Activated CD8-positive, alpha-beta T cell treated with anti-CD3 and anti-CD28 coated beads, Interleukin-2, amount 10 ng/mL, durations not matched to agents 7 days and 5 days (primary cell): Measurements from ENCODE around the gene GABPB2. TPM values are rescaled to one million over a fixed set of nuclear protein-coding genes. Genes with fewer than 3 reads are reported as not detected.

Experiments
- ATAC-seq: fragments of 150-1000 bp; cut with Tn5 transposase; one replicate; pipeline ENCODE4 v1.10.0; 2021; ENCODE audit warnings: moderate library complexity
- CTCF ChIA-PET: fragments of 350-600 bp; sonication (Branson Sonifier 250); formaldehyde crosslinking; loops from one replicate; lab custom pipeline; 2021; ENCODE audit warnings: antibody characterized with exemption; lab: Charles Lee
- POLR2A ChIA-PET: fragments of 350-600 bp; sonication (Branson Sonifier 250); formaldehyde crosslinking; loops from one replicate; lab custom pipeline; 2021; ENCODE audit warnings: antibody characterized with exemption; lab: Charles Lee
- DNase-seq: peaks from one replicate; pipeline ENCODE4 v3.0.0-alpha.2; 2020
- H3K27ac Mint-ChIP-seq: one replicate; pipeline ENCODE4 v1.8.0; 2021; ENCODE audit warnings: mild to moderate bottlenecking, mixed read lengths
- H3K27me3 Mint-ChIP-seq: one replicate; pipeline ENCODE4 v1.8.0; 2021; ENCODE audit warnings: low read depth, mixed read lengths
- H3K36me3 Mint-ChIP-seq: one replicate; pipeline ENCODE4 v1.8.0; 2021; ENCODE audit warnings: low read depth, mixed read lengths
- H3K4me1 Mint-ChIP-seq: one replicate; pipeline ENCODE4 v1.8.0; 2021; ENCODE audit warnings: low read depth, mixed read lengths
- H3K4me3 Mint-ChIP-seq: one replicate; pipeline ENCODE4 v1.8.0; 2021; ENCODE audit warnings: mild to moderate bottlenecking, mixed read lengths
- H3K9me3 Mint-ChIP-seq: one replicate; pipeline ENCODE4 v1.8.0; 2022; ENCODE audit warnings: mixed read lengths; ENCODE audit not compliant: insufficient read depth
- total RNA-seq, 2 experiments: library from RNA; stranded (reverse); gene quantifications; one replicate each; pipeline ENCODE4 v1.2.3, GENCODE V29; 2021

GABPB2 gene
- total RNA-seq, 2 experiments from 2014 or later = 32.7 to 34.4 TPM

DNA sequence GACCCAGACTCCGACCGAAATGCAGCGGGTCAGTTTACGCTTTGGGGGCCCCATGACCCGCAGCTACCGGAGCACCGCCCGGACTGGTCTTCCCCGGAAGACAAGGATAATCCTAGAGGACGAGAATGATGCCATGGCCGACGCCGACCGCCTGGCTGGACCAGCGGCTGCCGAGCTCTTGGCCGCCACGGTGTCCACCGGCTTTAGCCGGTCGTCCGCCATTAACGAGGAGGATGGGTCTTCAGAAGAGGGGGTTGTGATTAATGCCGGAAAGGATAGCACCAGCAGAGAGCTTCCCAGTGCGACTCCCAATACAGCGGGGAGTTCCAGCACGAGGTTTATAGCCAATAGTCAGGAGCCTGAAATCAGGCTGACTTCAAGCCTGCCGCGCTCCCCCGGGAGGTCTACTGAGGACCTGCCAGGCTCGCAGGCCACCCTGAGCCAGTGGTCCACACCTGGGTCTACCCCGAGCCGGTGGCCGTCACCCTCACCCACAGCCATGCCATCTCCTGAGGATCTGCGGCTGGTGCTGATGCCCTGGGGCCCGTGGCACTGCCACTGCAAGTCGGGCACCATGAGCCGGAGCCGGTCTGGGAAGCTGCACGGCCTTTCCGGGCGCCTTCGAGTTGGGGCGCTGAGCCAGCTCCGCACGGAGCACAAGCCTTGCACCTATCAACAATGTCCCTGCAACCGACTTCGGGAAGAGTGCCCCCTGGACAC, 22.5 kb upstream of the GABPB2 start:
- POLR2A ChIA-PET = interaction anchor here (1.0 to 4.0 kb wide), 7 partner anchors 10 to 299 kb away, joined by 3 to 32 read pairs (median 4); partner anchors contain the start of genes CDC42SE1, MINDY1, MLLT11 and RFX5
- H3K4me1 Mint-ChIP-seq = peaks cover 48% of the 10 kb centered on the region

DNA sequence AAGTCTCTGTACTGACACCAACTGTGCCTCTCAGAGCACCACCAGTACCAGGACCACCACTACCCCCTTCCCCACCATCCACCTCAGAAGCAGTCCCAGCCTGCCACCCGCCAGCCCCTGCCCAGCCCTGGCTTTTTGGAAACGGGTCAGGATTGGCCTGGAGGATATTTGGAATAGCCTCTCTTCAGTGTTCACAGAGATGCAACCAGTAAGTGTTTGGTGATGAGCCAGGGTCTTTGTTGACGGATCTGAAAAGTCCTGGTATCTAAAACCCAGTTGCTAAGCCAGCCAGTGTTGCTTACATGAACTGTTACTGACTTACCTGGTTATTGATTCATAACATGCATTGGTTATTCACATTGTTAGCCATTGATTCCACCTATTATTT, 21.9 kb upstream of the GABPB2 start:
- ATAC-seq = no peak
- ChIA-PET POLR2A (interaction anchor here (1.0 to 4.0 kb wide), 4 partner anchors 10 to 233 kb away, joined by 3 to 32 read pairs (median 4); partner anchors contain the start of genes CDC42SE1 and MLLT11), CTCF (interaction anchor here (0.7 to 7.8 kb wide), 12 partner anchors 11 to 93 kb away, joined by 3 to 77 read pairs (median 5); partner anchors contain the start of genes CDC42SE1, MINDY1 and MLLT11)
- peak overlapping the region; percentile 89 for H3K4me3 Mint-ChIP-seq
- H3K4me1 Mint-ChIP-seq = peaks cover 43% of the 10 kb centered on the region
- no peaks in the 10 kb centered on the region for H3K27me3 Mint-ChIP-seq
- no peak for DNase-seq
- peaks cover 39% of the 10 kb centered on the region for H3K36me3 Mint-ChIP-seq
- no peaks in the 10 kb centered on the region for H3K9me3 Mint-ChIP-seq
- H3K27ac Mint-ChIP-seq = peak overlapping the region; percentile 90

More for the DNA sequence above, 22.5 kb upstream of the GABPB2 start:
- H3K36me3 Mint-ChIP-seq = peaks cover 34% of the 10 kb centered on the region
- peak; percentile 78 for DNase-seq
- ATAC-seq = peak; percentile 80
- no peaks in the 10 kb centered on the region for H3K27me3 Mint-ChIP-seq
- H3K9me3 Mint-ChIP-seq = no peaks in the 10 kb centered on the region
- CTCF ChIA-PET = interaction anchor here (0.7 to 7.8 kb wide), 16 partner anchors 12 to 204 kb away, joined by 3 to 77 read pairs (median 5); partner anchors contain the start of genes ANXA9, CDC42SE1, MINDY1 and MLLT11
- H3K4me3 Mint-ChIP-seq = peak overlapping the region; percentile 89
- peak overlapping the region; percentile 90 for H3K27ac Mint-ChIP-seq

DNA sequence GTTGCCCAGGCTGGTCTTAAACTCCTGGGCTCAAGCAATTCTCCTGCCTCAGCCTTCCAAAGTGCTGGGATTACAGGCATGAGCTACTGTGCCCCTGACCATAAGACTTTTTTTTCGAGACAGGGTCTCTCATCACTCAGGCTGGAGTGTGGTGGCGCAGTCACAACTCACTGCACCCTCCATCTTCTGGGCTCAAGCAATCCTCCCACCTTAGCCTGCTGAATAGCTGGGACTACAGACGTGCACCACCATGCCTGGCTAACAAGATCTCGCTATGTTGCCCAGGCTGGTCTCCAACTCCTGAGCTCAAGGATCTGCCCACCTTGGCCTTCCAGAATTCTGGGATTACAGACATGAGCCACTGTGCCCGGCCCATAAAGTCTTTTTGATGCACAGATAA, 21.1 kb upstream of the GABPB2 start:
- Mint-ChIP-seq H3K27me3 (no peaks in the 10 kb centered on the region), H3K4me1 (peaks cover 46% of the 10 kb centered on the region), H3K9me3 (no peaks in the 10 kb centered on the region), H3K4me3 (no peak overlapping the region), H3K27ac (no peak overlapping the region), H3K36me3 (peaks cover 47% of the 10 kb centered on the region)
- ATAC-seq = no peak
- no peak for DNase-seq
- ChIA-PET CTCF (interaction anchor here (1.2 to 7.8 kb wide), 3 partner anchors 11 to 106 kb away, joined by 3 to 77 read pairs (median 60); partner anchors contain the start of genes CDC42SE1 and MLLT11), POLR2A (interaction anchor here (0.7 to 1.1 kb wide), 7 partner anchors 8 to 149 kb away, joined by 3 read pairs; partner anchors contain the start of genes CDC42SE1, GABPB2, PIP5K1A and VPS72)

GRCh38 chr1:151050051-151050688, 20.4 kb upstream of the GABPB2 start:
- Mint-ChIP-seq H3K27me3 (no peaks in the 10 kb centered on the region), H3K4me1 (peaks cover 53% of the 10 kb centered on the region), H3K4me3 (no peak overlapping the region), H3K27ac (peak overlapping the region; percentile 22), H3K36me3 (peaks cover 54% of the 10 kb centered on the region), H3K9me3 (no peaks in the 10 kb centered on the region)
- no peak for ATAC-seq
- CTCF ChIA-PET = interaction anchor here (1.2 to 7.8 kb wide), 3 partner anchors 10 to 105 kb away, joined by 3 to 77 read pairs (median 60); partner anchors contain the start of genes CDC42SE1 and MLLT11
- POLR2A ChIA-PET = interaction anchor here (0.7 to 1.1 kb wide), 8 partner anchors 7 to 149 kb away, joined by 3 read pairs; partner anchors contain the start of genes CDC42SE1, GABPB2, PIP5K1A and VPS72
- no peak for DNase-seq

DNA sequence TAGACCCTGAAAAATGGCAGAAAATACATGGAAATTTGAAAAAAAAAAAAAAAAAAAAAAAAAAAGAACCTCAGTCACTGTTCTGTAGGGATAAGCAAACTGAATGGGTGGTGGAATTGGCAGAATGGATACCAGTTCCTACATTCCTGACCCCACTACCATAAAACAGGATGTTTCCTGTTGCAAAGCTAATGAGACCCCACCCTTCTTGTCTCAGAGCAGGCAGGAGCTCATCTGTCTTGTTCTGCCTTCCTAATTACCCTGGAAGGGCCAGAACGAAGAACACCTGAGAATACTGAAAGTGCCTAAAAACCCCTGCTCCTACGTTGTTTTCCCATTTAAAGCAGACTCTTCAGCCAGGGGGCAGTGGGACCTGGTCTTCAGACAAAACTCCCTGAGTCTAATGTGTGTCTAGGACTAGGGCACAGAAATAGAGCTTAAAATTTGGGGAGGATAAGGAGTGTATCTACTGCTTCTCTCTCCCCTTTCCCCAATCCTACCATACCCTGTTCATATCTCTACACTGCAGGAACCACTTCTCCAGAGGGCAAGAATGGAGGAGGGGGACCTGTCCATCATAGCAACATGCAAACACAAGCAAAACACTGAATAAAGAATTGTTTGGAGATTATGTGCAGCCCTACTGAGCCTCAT, 19.1 kb upstream of the GABPB2 start:
- POLR2A ChIA-PET = interaction anchor here (0.6 to 1.1 kb wide), 3 partner anchors 20 to 81 kb away, joined by 3 read pairs; partner anchors contain the start of gene GABPB2
- Mint-ChIP-seq H3K9me3 (no peaks in the 10 kb centered on the region), H3K4me3 (no peak overlapping the region), H3K27ac (peak overlapping the region; percentile 52), H3K36me3 (peaks cover 68% of the 10 kb centered on the region), H3K27me3 (no peaks in the 10 kb centered on the region), H3K4me1 (peaks cover 62% of the 10 kb centered on the region)
- CTCF ChIA-PET = interaction anchor here (1.5 to 6.4 kb wide), 3 partner anchors 9 to 55 kb away, joined by 3 to 77 read pairs (median 4); partner anchors contain the start of genes CDC42SE1 and MLLT11
- ATAC-seq = no peak
- DNase-seq = no peak

DNA sequence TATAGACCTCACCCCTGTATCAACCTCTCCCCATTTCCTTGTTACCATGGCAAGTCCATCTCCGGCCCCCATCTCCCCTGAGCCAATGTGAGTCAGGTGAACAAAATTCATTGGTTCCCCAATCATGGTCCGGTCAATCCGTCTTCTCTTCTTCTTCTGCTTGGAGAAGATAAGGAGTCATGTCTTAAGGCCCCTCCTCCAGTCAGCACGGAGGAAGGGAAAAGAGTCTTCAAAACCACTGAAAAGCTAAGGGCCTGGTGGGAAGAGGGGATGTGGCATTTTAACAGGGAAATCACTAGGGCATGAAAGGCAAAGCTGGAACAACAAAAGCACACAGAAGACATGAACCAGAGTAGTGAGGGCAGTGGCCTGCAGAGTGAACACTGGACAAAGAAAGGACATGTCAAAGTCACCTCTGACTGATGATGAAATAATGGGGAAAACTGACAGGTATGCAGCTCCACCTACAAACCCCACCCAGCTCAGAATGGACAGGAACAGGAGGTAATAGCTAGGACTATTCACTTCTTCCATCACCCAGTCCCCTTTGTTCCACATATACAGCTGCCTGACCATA, 15.5 kb upstream of the GABPB2 start:
- POLR2A ChIA-PET = interaction anchor here (0.7 to 1.6 kb wide), 3 partner anchors 16 to 74 kb away, joined by 3 to 4 read pairs (median 3); partner anchors contain the start of gene GABPB2
- no peak for ATAC-seq

DNA sequence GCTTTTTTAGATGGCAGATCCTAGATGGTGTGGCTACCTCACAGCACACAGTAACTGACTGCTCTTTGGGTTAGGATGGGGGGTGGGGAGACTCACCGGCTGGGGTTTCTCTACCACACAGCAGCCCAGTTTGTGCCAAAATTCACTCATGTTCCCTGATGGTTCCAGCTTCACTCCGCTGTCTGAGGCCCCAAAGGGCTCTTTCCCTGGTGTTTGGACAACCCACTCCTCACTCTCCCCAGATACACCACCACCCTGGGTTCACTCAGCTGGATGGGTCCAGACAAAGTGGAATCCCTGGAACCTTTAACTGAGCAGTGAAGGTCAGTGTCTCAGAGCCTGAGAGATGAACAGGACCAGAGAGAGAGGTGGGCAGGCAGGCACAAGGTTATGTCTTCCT, 15.0 kb upstream of the GABPB2 start:
- ATAC-seq = no peak
- ChIA-PET CTCF (interaction anchor here (1.0 to 4.7 kb wide), 5 partner anchors 8 to 60 kb away, joined by 4 to 20 read pairs (median 10); partner anchors contain the start of genes GABPB2 and MINDY1), POLR2A (interaction anchor here (1.0 to 1.6 kb wide), 2 partner anchors 15 to 74 kb away, joined by 3 to 4 read pairs; partner anchors contain the start of gene GABPB2)
- H3K36me3 Mint-ChIP-seq = peaks cover 86% of the 10 kb centered on the region
- H3K27me3 Mint-ChIP-seq = no peaks in the 10 kb centered on the region
- H3K4me3 Mint-ChIP-seq = peak overlapping the region; percentile 94
- peak overlapping the region; percentile 96 for H3K27ac Mint-ChIP-seq
- DNase-seq = no peak
- H3K4me1 Mint-ChIP-seq = peaks cover 48% of the 10 kb centered on the region
- H3K9me3 Mint-ChIP-seq = no peaks in the 10 kb centered on the region

More for the DNA sequence above, 15.5 kb upstream of the GABPB2 start:
- peaks cover 44% of the 10 kb centered on the region for H3K4me1 Mint-ChIP-seq
- DNase-seq = no peak
- H3K4me3 Mint-ChIP-seq = peak overlapping the region; percentile 94
- peaks cover 90% of the 10 kb centered on the region for H3K36me3 Mint-ChIP-seq
- H3K27me3 Mint-ChIP-seq = no peaks in the 10 kb centered on the region
- CTCF ChIA-PET = interaction anchor here (1.8 to 4.7 kb wide), 4 partner anchors 16 to 59 kb away, joined by 5 to 20 read pairs (median 14); partner anchors contain the start of genes GABPB2 and MINDY1
- H3K9me3 Mint-ChIP-seq = no peaks in the 10 kb centered on the region
- H3K27ac Mint-ChIP-seq = peak overlapping the region; percentile 96

DNA sequence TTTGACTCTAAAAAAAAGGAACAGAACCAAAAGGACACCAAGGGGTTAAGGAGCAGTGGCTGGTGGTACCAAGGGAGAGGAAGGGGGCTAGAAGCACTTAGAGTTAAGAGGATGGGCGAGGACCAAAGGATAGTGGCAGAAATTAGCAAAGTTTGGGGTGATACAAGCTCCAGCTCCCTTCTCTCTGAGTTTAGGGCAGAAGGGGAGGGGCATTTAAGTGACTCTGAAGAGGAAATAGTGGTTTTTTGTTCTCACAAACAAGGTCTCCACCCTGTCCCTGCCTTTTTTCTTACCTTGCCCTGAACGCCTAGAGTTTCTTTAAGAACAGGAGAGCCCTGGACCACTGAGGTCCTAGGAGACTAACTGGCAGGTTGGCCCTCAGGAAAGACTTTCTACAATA, 14.4 kb upstream of the GABPB2 start:
- Mint-ChIP-seq H3K9me3 (no peaks in the 10 kb centered on the region), H3K36me3 (peaks cover 81% of the 10 kb centered on the region), H3K4me1 (peaks cover 54% of the 10 kb centered on the region), H3K27me3 (no peaks in the 10 kb centered on the region), H3K4me3 (peak overlapping the region; percentile 94), H3K27ac (peak overlapping the region; percentile 96)
- peak; percentile 57 for DNase-seq
- ChIA-PET POLR2A (interaction anchor here (1.0 to 4.5 kb wide), 4 partner anchors 9 to 75 kb away, joined by 3 to 32 read pairs (median 8); partner anchors contain the start of genes C1orf56 and GABPB2), CTCF (interaction anchor here (0.6 to 4.7 kb wide), 6 partner anchors 9 to 78 kb away, joined by 3 to 20 read pairs (median 8); partner anchors contain the start of genes GABPB2 and MINDY1)
- peak; percentile 32 for ATAC-seq

DNA sequence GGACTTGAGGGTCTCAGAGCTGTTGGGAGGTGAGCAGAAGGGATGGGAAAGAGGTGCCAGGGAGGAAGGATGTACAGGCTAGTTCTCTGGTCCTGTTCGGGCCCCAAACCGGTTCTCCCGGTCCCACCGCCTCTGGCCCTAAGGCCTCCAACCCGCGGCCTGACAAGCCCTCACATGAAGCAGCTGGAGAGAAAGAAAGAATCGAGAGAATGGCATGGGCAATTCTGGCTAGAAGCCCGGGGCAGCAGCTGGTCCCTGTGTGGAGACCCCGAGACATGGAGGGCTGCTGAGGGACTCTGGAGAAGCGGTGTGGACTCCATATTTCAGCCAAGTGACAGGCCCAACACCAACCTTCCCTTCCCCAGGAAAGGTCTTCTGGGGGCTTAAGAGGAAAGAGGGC, 11.9 kb upstream of the GABPB2 start:
- Mint-ChIP-seq H3K27ac (peak overlapping the region; percentile 96), H3K9me3 (no peaks in the 10 kb centered on the region), H3K4me3 (peak overlapping the region; percentile 94), H3K4me1 (peaks cover 57% of the 10 kb centered on the region), H3K36me3 (peaks cover 59% of the 10 kb centered on the region), H3K27me3 (no peaks in the 10 kb centered on the region)
- DNase-seq (peak; percentile 44), ATAC-seq (no peak)
- POLR2A ChIA-PET = interaction anchor here (0.6 to 5.8 kb wide), 11 partner anchors 9 to 223 kb away, joined by 3 to 51 read pairs (median 5); partner anchors contain the start of genes C1orf56, GABPB2, PIP5K1A and TNFAIP8L2
- CTCF ChIA-PET = interaction anchor here (0.6 to 6.7 kb wide), 11 partner anchors 9 to 101 kb away, joined by 3 to 77 read pairs (median 9); partner anchors contain the start of genes C1orf56, GABPB2, MINDY1 and TNFAIP8L2
